RWPE2 (cell line): ENCODE measurements around the gene RAD23B.

Experiments
- ATAC-seq: fragments of 200-7000 bp; cut with Tn5 transposase; 3 replicates; pipeline ENCODE4 v1.9.1; 2021; ENCODE audit warnings: low read depth
- DNase-seq: peaks from one replicate; pipeline ENCODE4 v3.0.0-alpha.2; 2020; ENCODE audit warnings: low spot score
- H3K27ac ChIP-seq: fragments of 450-650 bp; 2 replicates; pipeline ENCODE4 v1.5.1; 2017; ENCODE audit warnings: mild to moderate bottlenecking; ENCODE audit not compliant: poor library complexity, severe bottlenecking
- H3K27me3 ChIP-seq: fragments of 250-450 bp; sonication (Bioruptor Pico); 2 replicates; pipeline ENCODE4 v1.5.1; 2021; ENCODE audit warnings: mild to moderate bottlenecking, moderate library complexity; ENCODE audit not compliant: insufficient read depth, poor library complexity, severe bottlenecking
- H3K36me3 ChIP-seq: fragments of 250-450 bp; sonication (Bioruptor Pico); 2 replicates; pipeline ENCODE4 v1.5.1; 2020; ENCODE audit warnings: low read depth, mild to moderate bottlenecking, moderate library complexity
- H3K4me1 ChIP-seq: fragments of 250-450 bp; sonication (Bioruptor Pico); 2 replicates; pipeline ENCODE4 v1.5.1; 2021; ENCODE audit warnings: mild to moderate bottlenecking, moderate library complexity; ENCODE audit not compliant: insufficient read depth, poor library complexity, severe bottlenecking
- H3K4me3 ChIP-seq: fragments of 250-450 bp; sonication (Bioruptor Pico); 2 replicates; pipeline ENCODE4 v1.5.1; 2021; ENCODE audit warnings: mild to moderate bottlenecking, moderate library complexity; ENCODE audit not compliant: severe bottlenecking
- H3K9me3 ChIP-seq: fragments of 250-450 bp; sonication (Bioruptor Pico); 2 replicates; pipeline ENCODE4 v1.5.1; 2021; ENCODE audit warnings: mild to moderate bottlenecking, moderate library complexity; ENCODE audit not compliant: severe bottlenecking
- TF ChIP-seq, protein P1 (sequence below): fragments of 450-650 bp; IDR thresholded peaks from one replicate; pipeline ENCODE4 v1.5.1; 2017; ENCODE audit warnings: mild to moderate bottlenecking, moderate library complexity; ENCODE audit not compliant: poor library complexity, severe bottlenecking

The RAD23B gene

GRCh38 chr9:107290619-107291018, 7.5 kb downstream of the RAD23B start:
- no peak for ATAC-seq
- no peak overlapping the region for H3K4me3 ChIP-seq
- no peak overlapping the region for H3K27ac ChIP-seq
- no peak for DNase-seq
- no peaks in the 10 kb centered on the region for H3K9me3 ChIP-seq
- TF ChIP-seq, protein P1, sequence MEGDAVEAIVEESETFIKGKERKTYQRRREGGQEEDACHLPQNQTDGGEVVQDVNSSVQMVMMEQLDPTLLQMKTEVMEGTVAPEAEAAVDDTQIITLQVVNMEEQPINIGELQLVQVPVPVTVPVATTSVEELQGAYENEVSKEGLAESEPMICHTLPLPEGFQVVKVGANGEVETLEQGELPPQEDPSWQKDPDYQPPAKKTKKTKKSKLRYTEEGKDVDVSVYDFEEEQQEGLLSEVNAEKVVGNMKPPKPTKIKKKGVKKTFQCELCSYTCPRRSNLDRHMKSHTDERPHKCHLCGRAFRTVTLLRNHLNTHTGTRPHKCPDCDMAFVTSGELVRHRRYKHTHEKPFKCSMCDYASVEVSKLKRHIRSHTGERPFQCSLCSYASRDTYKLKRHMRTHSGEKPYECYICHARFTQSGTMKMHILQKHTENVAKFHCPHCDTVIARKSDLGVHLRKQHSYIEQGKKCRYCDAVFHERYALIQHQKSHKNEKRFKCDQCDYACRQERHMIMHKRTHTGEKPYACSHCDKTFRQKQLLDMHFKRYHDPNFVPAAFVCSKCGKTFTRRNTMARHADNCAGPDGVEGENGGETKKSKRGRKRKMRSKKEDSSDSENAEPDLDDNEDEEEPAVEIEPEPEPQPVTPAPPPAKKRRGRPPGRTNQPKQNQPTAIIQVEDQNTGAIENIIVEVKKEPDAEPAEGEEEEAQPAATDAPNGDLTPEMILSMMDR: no peak
- peaks cover 18% of the 10 kb centered on the region for H3K36me3 ChIP-seq
- H3K27me3 ChIP-seq: no peaks in the 10 kb centered on the region
- H3K4me1 ChIP-seq: peaks cover 40% of the 10 kb centered on the region

GRCh38 chr9:107292821-107293542, 9.9 kb downstream of the RAD23B start:
- peaks cover 28% of the 10 kb centered on the region for H3K4me1 ChIP-seq
- no peaks in the 10 kb centered on the region for H3K27me3 ChIP-seq
- TF ChIP-seq, protein P1: no peak
- no peak for ATAC-seq
- H3K4me3 ChIP-seq: no peak overlapping the region
- no peak overlapping the region for H3K27ac ChIP-seq
- H3K9me3 ChIP-seq: no peaks in the 10 kb centered on the region
- DNase-seq: no peak
- peaks cover 15% of the 10 kb centered on the region for H3K36me3 ChIP-seq

GRCh38 chr9:107293543-107294085, 10.5 kb downstream of the RAD23B start:
- Histone ChIP-seq H3K27me3 (no peaks in the 10 kb centered on the region), H3K9me3 (no peaks in the 10 kb centered on the region), H3K4me1 (peaks cover 31% of the 10 kb centered on the region), H3K36me3 (peaks cover 15% of the 10 kb centered on the region), H3K4me3 (no peak overlapping the region), H3K27ac (no peak overlapping the region)
- DNase-seq (no peak), ATAC-seq (no peak)
- TF ChIP-seq, protein P1: no peak

GRCh38 chr9:107294756-107295155, 11.7 kb downstream of the RAD23B start:
- ATAC-seq: no peak
- H3K4me1 ChIP-seq: peaks cover 43% of the 10 kb centered on the region
- DNase-seq: no peak

More at GRCh38 chr9:107294756-107295155, 11.7 kb downstream of the RAD23B start:
- H3K4me3 ChIP-seq: no peak overlapping the region
- H3K27ac ChIP-seq: no peak overlapping the region
- peaks cover 27% of the 10 kb centered on the region for H3K36me3 ChIP-seq
- no peaks in the 10 kb centered on the region for H3K9me3 ChIP-seq
- no peaks in the 10 kb centered on the region for H3K27me3 ChIP-seq
- TF ChIP-seq, protein P1: no peak
